Nephron progenitor cell (in vitro differentiated cells): ENCODE data around the gene RPS21.
"Not testable (repeated sequence)": the region's sequence is repeated elsewhere in the genome, so short reads cannot be mapped to it uniquely, and the experiment has no call there.

Source experiments
- DNase-seq: peaks from one replicate; pipeline ENCODE4 v3.0.0; 2021
- H3K27ac Mint-ChIP-seq: 2 replicates; pipeline ENCODE4 v1.8.0; 2021; ENCODE audit warnings: mild to moderate bottlenecking, moderate library complexity, mixed read lengths
- H3K27me3 Mint-ChIP-seq: 2 replicates; pipeline ENCODE4 v1.8.0; 2021; ENCODE audit warnings: mild to moderate bottlenecking, low read depth, mixed read lengths; ENCODE audit not compliant: poor library complexity
- H3K36me3 Mint-ChIP-seq: 2 replicates; pipeline ENCODE4 v1.8.0; 2021; ENCODE audit warnings: low read depth, mixed read lengths
- H3K4me1 Mint-ChIP-seq: 2 replicates; pipeline ENCODE4 v1.8.0; 2021; ENCODE audit warnings: mixed read lengths
- H3K4me3 Mint-ChIP-seq: 2 replicates; pipeline ENCODE4 v1.8.0; 2021; ENCODE audit warnings: mild to moderate bottlenecking, moderate library complexity, mixed read lengths
- H3K9me3 Mint-ChIP-seq: 2 replicates; pipeline ENCODE4 v1.8.0; 2021; ENCODE audit warnings: mild to moderate bottlenecking, moderate library complexity, mixed read lengths
- TF ChIP-seq, protein P1 (sequence below): fragments of 200-600 bp; sonication (generic); IDR thresholded peaks from 2 replicates; pipeline ENCODE4 v1.5.0; 2021; ENCODE audit warnings: antibody characterized with exemption

RPS21 gene

DNA sequence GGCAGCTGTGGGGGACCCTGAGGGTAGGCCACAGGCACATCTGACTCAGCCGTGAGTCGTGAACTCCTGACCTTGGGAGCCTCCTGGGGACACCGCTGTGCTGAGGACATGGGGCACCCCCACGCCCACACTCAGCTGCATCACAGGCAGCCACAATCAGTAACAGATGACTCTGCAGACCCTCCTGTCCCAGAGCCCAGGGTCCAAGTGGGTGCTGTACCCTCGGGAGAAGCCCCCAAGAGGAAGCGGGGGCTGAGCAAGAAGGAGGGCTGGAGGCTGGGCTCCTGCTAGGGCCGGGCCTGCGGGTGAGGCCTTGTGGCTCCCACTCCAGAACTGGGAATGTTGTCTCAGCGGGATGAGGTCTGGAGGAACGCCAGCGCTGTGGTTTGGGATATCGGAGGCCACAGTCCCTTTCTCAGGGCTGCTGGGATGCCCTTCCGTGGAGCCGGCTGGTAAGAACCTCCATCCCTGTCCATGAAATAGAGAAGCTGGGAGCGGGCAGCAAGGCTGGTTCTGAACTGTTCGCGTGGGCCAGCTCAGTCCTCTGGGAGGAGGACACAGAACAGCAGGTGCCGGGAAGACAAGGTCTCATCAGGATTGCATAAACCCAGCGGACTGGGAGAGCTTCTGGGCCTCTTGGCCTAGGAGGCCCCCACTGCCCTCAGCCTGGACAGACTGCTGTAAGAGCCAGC lies 16.6 kb upstream of the RPS21 start:
- no peak overlapping the region for H3K4me3 Mint-ChIP-seq
- DNase-seq: no peak

DNA sequence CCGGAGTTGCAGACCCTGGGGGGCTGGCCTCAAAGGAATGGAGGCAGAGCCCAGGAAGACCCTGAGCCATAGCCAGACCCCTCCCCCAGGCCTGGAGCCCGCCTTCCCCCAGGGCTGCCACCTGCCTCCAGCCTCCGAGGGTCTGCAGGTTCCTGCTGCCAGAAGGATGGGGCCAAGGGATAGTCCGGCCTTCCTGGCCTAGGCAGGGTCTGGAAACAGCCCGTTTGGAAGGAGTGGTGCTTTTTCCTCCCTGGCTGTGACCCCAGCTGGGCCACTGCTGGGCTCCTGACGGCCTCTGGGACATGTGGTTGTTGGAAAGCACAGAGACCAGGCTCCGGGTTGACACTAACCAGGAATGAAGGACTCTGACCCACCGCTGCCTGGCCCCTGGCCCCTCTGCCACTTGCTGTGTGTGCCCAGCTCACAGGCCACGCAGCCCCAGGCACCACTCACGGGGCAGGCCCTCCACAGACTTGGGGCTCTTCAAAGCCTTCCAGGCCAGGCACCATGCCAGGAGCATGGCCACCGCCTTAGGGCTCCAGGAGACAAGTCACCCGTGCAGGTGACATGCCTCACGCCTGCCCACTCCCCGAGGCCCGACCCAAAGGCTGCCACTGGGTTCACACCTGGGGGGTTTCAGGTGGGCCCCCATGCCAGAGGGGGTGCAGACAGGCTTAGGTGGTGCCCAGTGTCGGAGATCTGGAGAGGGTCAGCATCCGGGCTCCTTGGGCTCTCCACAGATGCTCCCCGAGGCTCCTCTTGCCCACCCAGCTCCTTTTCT lies 15.9 kb upstream of the RPS21 start:
- Mint-ChIP-seq H3K4me3 (no peak overlapping the region), H3K27me3 (no peaks in the 10 kb centered on the region), H3K36me3 (peaks cover 4% of the 10 kb centered on the region), H3K27ac (no peak overlapping the region), H3K4me1 (peaks cover 44% of the 10 kb centered on the region), H3K9me3 (peaks cover 10% of the 10 kb centered on the region)
- no peak for DNase-seq
- TF ChIP-seq, protein P1, sequence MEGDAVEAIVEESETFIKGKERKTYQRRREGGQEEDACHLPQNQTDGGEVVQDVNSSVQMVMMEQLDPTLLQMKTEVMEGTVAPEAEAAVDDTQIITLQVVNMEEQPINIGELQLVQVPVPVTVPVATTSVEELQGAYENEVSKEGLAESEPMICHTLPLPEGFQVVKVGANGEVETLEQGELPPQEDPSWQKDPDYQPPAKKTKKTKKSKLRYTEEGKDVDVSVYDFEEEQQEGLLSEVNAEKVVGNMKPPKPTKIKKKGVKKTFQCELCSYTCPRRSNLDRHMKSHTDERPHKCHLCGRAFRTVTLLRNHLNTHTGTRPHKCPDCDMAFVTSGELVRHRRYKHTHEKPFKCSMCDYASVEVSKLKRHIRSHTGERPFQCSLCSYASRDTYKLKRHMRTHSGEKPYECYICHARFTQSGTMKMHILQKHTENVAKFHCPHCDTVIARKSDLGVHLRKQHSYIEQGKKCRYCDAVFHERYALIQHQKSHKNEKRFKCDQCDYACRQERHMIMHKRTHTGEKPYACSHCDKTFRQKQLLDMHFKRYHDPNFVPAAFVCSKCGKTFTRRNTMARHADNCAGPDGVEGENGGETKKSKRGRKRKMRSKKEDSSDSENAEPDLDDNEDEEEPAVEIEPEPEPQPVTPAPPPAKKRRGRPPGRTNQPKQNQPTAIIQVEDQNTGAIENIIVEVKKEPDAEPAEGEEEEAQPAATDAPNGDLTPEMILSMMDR: no peak

More for the DNA sequence above, 16.6 kb upstream of the RPS21 start:
- peaks cover 4% of the 10 kb centered on the region for H3K36me3 Mint-ChIP-seq
- no peak overlapping the region for H3K27ac Mint-ChIP-seq
- TF ChIP-seq, protein P1: no peak
- H3K4me1 Mint-ChIP-seq: peaks cover 45% of the 10 kb centered on the region
- H3K27me3 Mint-ChIP-seq: no peaks in the 10 kb centered on the region
- H3K9me3 Mint-ChIP-seq: peaks cover 10% of the 10 kb centered on the region

DNA sequence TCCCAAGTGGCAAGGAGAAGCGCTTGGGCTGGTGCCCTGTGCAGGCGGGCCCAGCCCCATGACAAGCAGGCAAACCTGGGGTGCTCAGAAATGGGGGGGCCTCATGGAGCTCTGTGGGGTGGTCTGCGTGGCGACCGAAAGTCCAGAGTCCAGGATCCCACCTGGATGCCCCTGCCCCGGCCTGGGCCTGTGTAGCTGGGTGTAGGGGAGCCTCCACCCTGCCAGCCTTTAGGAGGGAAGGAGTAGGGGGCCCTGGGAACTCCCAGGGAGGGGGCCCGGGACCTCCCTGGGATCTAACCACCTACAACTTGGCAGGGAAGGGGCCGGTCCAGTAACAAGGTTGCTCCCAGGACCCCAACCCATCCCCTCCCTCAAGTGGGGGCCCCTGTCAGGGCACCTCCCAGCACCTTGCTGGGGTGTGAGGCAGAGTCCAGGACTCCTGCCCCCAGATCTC lies 15.3 kb upstream of the RPS21 start:
- Mint-ChIP-seq H3K27me3 (no peaks in the 10 kb centered on the region), H3K36me3 (peaks cover 4% of the 10 kb centered on the region), H3K4me1 (peaks cover 48% of the 10 kb centered on the region), H3K4me3 (no peak overlapping the region), H3K9me3 (peaks cover 10% of the 10 kb centered on the region), H3K27ac (no peak overlapping the region)
- TF ChIP-seq, protein P1: no peak
- no peak for DNase-seq

DNA sequence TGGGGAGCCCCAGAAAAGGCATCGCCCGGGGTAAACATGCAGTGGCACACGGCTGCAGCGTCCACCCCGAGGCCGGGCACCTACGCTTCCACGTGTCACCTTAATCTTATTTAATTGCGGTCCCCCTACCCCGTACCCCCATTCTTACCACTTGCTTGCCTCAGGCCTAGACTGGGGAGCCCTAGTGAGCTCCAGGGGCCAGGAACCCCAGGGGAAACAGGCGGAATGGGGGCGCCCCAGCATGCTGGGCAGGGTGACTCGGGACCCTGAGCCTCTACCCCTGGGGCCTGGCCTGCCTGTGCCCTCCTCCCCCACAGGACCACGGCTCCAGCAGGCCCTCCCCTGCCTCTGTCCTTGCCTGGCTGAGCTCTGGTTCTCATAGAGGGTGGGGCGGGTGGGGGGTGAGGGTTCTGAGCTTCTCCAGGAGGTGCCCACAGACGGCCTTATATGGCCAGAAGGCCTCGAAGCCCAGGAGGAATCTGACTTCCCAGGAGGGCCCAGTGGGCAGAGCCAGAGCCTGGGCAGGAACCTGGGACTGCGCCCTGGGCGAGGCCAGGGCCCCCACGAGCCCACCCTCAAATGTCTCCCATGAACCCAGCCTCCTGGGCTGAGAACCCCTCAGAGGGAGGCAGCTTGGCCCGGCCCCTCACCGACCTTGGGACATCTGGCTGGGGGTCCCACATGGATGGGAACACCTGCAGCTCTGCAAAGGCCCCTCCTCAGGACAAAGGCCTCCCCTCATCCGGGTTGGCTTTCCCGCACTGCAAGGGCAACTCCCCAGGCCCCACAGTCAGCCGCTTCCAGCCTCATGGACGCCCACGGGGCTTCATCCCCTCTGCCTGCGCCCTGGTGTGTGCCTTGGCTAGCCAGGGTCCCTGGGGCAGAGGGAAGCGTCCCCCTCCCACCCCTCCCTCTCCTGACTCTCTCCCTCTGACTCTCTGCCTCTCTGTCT lies 14.6 kb upstream of the RPS21 start:
- Mint-ChIP-seq H3K27me3 (no peaks in the 10 kb centered on the region), H3K4me1 (peaks cover 55% of the 10 kb centered on the region), H3K27ac (no peak overlapping the region), H3K9me3 (peaks cover 10% of the 10 kb centered on the region), H3K36me3 (peaks cover 4% of the 10 kb centered on the region), H3K4me3 (no peak overlapping the region)
- no peak for DNase-seq
- TF ChIP-seq, protein P1: no peak

DNA sequence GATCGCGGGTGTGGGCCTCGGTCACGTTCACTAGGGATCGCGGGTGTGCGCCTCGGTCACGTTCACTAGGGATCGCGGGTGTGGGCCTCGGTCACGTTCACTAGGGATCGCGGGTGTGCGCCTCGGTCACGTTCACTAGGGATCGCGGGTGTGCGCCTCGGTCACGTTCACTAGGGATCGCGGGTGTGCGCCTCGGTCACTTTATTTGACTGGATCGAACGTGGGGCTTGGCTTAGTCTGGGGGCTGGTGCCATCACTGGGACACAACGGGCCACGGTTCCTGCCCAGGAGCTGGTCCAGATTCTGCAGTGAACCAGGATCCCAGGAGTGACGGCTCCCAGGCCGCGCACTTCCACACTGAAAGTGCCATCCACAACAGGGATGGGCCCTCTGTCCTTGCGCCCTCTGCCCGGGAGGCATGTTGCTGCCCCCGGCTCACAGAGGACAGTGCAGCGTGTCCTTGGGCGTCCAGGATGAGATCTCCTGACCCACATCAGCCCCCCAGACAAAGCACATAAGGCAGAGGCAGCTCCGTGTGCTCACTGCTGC lies 13.2 kb upstream of the RPS21 start:
- not testable (repeated sequence) for H3K9me3 Mint-ChIP-seq, H3K4me3 Mint-ChIP-seq, DNase-seq, H3K36me3 Mint-ChIP-seq, H3K27ac Mint-ChIP-seq, H3K27me3 Mint-ChIP-seq
- H3K4me1 Mint-ChIP-seq: peaks cover 51% of the 10 kb centered on the region
